Adrenal gland (tissue), 5 donors: Measurements from ENCODE around the gene TAF1A.

ENCODE experiments used
- POLR2A ChIP-seq, 2 donors: fragments of 450-650 bp; IDR thresholded peaks; one replicate each; pipeline ENCODE4 v1.6.1; 2017; ENCODE audit warnings: antibody characterized with exemption in 2 of 2, mild to moderate bottlenecking in 2 of 2, moderate library complexity in 1 of 2
- TF ChIP-seq, protein P1 (sequence below), 6 experiments: fragments of 450-650 bp in 4 of 6; fragments of 200-600 bp in 2 of 6; sonication (generic) in 1 of 6; IDR thresholded peaks; 1 replicate in 5 of 6; 2 replicates in 1 of 6; pipeline versions ENCODE4 v1.5.1 to v1.8.0; 2016 to 2021; ENCODE audit warnings: antibody characterized with exemption in 6 of 6, mild to moderate bottlenecking in 2 of 6, moderate library complexity in 1 of 6
- donor health status: DM: no; HTN: no; CAD: no.

GRCh38 chr1:222586842-222587241 is 2.9 kb downstream of the TAF1A start:
- TF ChIP-seq, protein P1, sequence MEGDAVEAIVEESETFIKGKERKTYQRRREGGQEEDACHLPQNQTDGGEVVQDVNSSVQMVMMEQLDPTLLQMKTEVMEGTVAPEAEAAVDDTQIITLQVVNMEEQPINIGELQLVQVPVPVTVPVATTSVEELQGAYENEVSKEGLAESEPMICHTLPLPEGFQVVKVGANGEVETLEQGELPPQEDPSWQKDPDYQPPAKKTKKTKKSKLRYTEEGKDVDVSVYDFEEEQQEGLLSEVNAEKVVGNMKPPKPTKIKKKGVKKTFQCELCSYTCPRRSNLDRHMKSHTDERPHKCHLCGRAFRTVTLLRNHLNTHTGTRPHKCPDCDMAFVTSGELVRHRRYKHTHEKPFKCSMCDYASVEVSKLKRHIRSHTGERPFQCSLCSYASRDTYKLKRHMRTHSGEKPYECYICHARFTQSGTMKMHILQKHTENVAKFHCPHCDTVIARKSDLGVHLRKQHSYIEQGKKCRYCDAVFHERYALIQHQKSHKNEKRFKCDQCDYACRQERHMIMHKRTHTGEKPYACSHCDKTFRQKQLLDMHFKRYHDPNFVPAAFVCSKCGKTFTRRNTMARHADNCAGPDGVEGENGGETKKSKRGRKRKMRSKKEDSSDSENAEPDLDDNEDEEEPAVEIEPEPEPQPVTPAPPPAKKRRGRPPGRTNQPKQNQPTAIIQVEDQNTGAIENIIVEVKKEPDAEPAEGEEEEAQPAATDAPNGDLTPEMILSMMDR (IDR thresholded peaks at IDR 0.05): no peak
- no peak for TF ChIP-seq POLR2A (IDR thresholded peaks at IDR 0.05)
